LNCAP (cell line): Measurements from ENCODE around the gene DSCAML1.

Experiments used
- TF ChIP-seq, protein P1 (sequence below): fragments of 450-650 bp; IDR thresholded peaks from 2 replicates; pipeline ENCODE4 v1.5.1; 2017; ENCODE audit warnings: mild to moderate bottlenecking

DSCAML1 gene

DNA sequence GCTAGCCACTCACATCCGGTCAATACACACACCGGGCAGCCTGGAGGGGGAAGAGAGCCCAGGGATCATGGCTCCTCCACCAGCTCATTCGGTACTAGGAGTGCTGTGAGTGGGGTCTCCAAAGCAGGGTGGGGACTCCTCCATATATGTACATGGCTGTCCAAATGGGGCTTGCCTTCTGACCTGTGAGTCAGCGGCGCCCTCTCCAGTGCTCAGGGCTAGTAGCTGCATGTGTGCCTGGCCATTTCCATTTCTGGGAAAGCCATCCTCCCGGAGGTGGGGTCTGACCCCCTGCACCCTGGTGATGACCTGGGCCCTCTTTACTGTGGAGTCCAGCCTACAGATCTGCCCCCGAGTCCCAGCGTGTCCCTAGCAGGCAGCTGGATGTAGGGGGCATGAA, 287.5 kb downstream of the DSCAML1 start:
- TF ChIP-seq, protein P1, sequence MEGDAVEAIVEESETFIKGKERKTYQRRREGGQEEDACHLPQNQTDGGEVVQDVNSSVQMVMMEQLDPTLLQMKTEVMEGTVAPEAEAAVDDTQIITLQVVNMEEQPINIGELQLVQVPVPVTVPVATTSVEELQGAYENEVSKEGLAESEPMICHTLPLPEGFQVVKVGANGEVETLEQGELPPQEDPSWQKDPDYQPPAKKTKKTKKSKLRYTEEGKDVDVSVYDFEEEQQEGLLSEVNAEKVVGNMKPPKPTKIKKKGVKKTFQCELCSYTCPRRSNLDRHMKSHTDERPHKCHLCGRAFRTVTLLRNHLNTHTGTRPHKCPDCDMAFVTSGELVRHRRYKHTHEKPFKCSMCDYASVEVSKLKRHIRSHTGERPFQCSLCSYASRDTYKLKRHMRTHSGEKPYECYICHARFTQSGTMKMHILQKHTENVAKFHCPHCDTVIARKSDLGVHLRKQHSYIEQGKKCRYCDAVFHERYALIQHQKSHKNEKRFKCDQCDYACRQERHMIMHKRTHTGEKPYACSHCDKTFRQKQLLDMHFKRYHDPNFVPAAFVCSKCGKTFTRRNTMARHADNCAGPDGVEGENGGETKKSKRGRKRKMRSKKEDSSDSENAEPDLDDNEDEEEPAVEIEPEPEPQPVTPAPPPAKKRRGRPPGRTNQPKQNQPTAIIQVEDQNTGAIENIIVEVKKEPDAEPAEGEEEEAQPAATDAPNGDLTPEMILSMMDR, result no peak

DNA sequence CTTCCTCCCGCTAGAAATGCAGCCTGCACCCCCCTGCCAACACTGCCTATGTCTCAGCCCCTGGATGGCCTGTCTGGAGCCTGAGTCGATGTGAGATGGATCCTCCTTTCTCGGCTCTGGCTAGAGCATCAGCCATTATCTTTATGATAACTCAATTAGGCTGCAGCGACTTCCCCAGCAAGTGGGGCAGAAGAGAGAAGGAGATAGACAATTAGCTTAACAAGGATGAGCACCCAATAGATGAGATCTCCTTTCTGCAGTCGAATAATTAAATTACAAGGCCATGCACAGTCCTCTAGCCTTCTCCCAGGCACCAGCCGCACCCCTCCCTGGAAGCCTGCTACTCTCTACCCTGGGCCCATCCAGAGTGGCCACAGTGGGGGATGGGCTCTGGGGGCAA, 290.0 kb downstream of the DSCAML1 start:
- TF ChIP-seq, protein P1, result no peak

DNA sequence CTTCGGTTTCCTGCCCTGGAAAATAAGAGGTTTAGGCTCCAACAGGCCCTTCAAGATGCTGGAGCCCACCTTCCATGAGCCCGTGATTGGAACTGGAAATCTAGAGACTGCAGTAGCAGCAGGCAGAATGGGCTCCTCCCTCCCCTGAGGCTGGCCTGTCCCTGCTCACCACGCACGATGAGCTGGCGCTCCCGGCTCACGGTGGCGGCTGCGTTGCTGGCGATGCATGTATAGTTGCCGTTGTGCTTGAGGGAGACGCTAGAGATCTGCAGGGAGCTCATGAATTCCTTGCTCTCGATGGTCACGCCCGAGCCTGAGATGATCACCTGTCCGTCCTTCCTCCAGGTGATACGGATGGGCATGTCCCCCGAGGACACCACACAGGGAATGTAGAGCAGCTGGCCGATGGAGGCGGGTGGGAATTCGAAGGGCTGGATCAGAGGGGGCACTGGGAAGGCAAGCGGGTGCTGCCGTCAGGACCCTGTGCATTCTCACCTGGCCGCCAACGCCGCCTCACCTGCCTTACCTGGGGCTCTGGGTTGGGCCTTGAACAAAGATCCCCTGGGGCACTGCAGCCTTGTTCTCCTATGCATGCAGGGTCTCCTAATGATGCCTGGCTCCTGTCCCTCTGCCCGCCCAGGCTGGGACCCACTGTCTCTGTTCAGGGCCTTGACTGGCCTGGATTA, 291.6 kb downstream of the DSCAML1 start:
- TF ChIP-seq, protein P1, result no peak

DNA sequence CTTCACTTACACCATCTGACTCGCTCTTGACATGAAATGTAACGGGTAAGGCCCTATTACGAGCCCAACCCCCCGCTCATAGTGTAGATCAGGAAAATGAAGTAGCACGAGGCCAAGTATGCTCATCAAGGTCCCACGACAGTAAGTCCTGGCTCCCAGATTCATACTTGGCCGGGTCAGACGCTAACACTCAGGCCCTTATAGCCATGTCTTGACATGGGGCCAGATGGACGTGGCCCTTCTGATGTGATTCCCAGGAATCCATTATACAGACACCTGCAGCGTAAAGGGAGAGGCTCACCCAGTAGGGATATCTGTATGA, 294.3 kb downstream of the DSCAML1 start:
- TF ChIP-seq, protein P1, result no peak

DNA sequence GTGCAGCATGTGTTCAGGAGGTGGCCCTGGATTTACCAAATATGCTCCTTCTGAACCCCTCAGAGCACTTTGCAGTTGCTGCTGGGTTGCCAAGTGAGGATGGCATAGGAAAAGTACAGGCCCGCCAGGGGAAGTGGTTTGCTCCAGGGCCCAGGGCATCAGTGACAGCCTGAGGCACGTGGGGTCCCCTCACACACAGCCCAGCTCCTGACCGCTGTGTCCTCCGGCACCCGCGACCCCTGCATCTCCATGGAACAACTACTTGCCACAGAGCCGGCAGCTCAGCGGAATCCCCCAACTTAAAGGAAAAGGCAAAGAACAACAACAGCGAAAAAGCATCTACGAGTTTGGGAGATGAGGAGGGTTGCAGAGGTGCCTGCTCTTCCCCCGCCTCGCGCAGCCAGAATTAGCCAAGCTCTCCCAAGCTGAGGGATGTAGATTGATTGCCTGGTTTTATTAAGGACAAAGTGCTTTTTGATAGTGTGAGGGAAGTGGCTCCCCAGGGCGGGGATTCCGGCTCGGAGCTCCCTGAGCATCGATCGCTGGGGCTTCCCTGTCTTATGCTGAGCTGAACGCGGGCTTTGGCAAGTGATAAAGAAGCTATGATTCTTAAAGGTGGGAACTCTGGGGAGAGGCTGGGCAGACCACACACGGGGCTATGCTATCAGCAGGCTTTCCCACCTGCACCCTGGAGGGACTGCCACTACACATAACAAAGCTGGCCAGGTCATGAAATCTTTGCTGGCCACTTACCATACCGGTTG, 294.8 kb downstream of the DSCAML1 start:
- TF ChIP-seq, protein P1, result no peak

DNA sequence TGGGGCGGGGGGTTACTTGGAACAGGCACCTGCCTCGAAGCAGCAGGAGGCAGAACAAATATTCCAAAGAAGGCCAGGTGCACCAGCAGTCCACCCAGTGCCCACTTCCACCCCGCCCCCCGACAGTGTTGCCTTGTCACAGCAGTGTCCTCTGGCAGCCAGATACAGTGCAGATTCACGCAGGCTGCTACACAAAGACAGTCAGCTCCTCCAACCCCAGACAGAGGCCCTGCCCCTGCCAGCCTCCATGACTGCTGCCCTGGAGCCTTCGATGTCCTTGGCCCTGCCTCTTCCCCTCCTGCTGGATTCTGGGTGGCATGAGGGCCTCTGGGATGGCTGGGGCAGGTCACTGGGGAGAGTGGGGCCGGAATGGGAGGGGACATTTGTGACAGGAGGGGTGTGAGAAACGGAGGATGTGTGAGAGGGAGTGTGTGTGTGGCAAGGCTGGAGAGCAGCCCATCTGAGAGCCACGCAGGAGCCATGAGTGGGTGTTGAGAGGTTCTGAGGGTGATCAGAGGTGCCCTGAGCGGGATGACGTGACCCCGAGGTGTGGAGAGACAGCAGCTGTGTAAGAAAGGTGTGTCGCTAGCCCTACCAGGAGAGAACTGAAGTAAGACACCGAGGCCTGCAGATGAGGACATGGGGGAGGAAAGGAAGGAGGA, 295.6 kb downstream of the DSCAML1 start:
- TF ChIP-seq, protein P1, result no peak

DNA sequence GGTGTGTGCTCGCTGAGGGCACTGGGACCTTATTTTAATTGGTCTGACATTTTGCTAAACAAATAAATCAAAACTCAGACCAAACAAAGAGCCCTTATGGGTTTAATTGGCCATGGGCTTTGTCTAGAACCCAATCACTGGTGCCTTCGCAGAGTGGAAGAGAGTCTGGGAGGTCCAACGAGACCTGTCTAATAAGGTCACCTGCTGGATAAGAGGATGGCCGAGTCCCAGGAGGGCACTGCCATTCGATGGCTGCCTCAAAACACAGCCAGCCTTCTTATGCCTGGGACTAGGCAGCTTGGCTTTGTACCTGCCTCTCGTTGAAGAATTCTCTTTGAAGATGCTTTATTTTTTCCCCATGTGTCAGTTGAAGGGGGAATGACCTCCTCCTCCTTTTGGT, 298.2 kb downstream of the DSCAML1 start:
- TF ChIP-seq, protein P1, result no peak
